HG03097 (cell line): ENCODE measurements around the gene SNAP25.

ENCODE experiments used
- ATAC-seq: cut with Tn5 transposase; IDR thresholded peaks from one replicate; pipeline ENCODE4 v1.9.1; 2021; ENCODE audit not compliant: unreplicated experiment, low FRiP score

The SNAP25 gene

GRCh38 chr20:10328897-10329255, 110.2 kb downstream of the SNAP25 start:
- no peak for ATAC-seq

- ATAC-seq = no peak
Measured at GRCh38 chr20:10329387-10330005, 110.9 kb downstream of the SNAP25 start.

GRCh38 chr20:10330071-10330470, 111.4 kb downstream of the SNAP25 start:
- no peak for ATAC-seq

- no peak for ATAC-seq
Measured at GRCh38 chr20:10332656-10333415, 114.2 kb downstream of the SNAP25 start.

- no peak for ATAC-seq
Measured at GRCh38 chr20:10336959-10337729, 118.5 kb downstream of the SNAP25 start.

- no peak for ATAC-seq
Measured at GRCh38 chr20:10338426-10339180, 120.0 kb downstream of the SNAP25 start.

GRCh38 chr20:10339609-10340008, 121.0 kb downstream of the SNAP25 start:
- ATAC-seq = no peak

GRCh38 chr20:10342152-10342551, 123.5 kb downstream of the SNAP25 start:
- no peak for ATAC-seq

GRCh38 chr20:10344953-10345352, 126.3 kb downstream of the SNAP25 start:
- ATAC-seq = no peak

GRCh38 chr20:10347086-10347880, 128.7 kb downstream of the SNAP25 start:
- no peak for ATAC-seq

GRCh38 chr20:10349118-10349517, 130.5 kb downstream of the SNAP25 start:
- no peak for ATAC-seq

- ATAC-seq = no peak
Measured at GRCh38 chr20:10350188-10350842, 131.7 kb downstream of the SNAP25 start.

GRCh38 chr20:10352934-10353824, 134.5 kb downstream of the SNAP25 start:
- no peak for ATAC-seq

- no peak for ATAC-seq
Measured at GRCh38 chr20:10356628-10357027, 138.0 kb downstream of the SNAP25 start.
